Measurements from ENCODE around the gene NPAS2. TPM values are rescaled to one million over a fixed set of nuclear protein-coding genes. Genes with fewer than 3 reads are reported as not detected.

Gene NPAS2
- total RNA-seq, 2 donors from 2014 or later, result 39.2 to 49.4 TPM

DNA sequence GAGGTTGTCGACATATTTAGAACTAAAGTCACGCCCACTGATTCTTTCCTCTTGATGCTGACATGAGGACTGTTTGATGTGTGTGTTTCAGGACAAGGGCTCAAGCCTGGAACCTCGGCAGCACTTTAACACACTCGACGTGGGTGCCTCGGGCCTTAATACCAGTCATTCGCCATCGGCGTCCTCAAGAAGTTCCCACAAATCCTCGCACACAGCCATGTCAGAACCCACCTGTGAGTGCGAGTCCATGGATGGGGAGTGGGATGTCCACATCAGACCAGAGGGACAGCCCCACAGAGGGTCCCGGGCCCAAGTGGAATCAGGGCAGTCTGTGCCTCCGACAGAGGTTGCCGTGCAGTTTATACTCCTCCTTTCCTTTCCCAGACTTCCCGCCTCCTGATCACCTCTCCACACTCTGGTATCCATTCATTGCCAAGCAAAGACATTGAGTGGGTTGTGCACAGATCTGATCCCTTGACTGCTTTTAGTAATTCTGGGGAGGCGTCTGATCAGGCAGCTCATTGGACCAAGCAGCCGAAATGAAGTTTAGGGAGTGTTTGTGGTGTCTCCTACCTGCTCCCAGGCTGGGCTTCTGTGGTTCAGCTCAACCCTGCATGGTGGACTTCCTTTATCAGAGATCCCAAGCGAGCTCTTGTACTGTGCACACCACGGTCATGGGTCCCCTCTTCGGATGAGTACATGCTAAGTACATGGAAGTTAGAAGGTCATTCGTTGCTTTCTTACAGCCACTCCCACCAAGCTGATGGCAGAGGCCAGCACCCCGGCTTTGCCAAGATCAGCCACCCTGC lies 155.0 kb downstream of the NPAS2 start:
- no peak for TF ChIP-seq CTCF (IDR thresholded peaks at IDR 0.05)
- H3K27ac ChIP-seq, result no peak overlapping the region
- H3K36me3 ChIP-seq, result peaks cover 64% of the 10 kb centered on the region
- no peak for DNase-seq (ENCODE audit: low spot score)
- H3K27me3 ChIP-seq, result no peaks in the 10 kb centered on the region
- no peaks in the 10 kb centered on the region for H3K4me1 ChIP-seq
- no peaks in the 10 kb centered on the region for H3K9me3 ChIP-seq
- no peak overlapping the region for H3K4me3 ChIP-seq

GRCh38 chr2:100975521-100975785 lies 155.5 kb downstream of the NPAS2 start:
- DNase-seq (ENCODE audit: low spot score), result no peak
- H3K36me3 ChIP-seq, result peaks cover 61% of the 10 kb centered on the region
- no peaks in the 10 kb centered on the region for H3K9me3 ChIP-seq
- H3K4me1 ChIP-seq, result no peaks in the 10 kb centered on the region
- no peak overlapping the region for H3K4me3 ChIP-seq
- no peak for TF ChIP-seq CTCF (IDR thresholded peaks at IDR 0.05)
- H3K27me3 ChIP-seq, result no peaks in the 10 kb centered on the region
- H3K27ac ChIP-seq, result no peak overlapping the region

DNA sequence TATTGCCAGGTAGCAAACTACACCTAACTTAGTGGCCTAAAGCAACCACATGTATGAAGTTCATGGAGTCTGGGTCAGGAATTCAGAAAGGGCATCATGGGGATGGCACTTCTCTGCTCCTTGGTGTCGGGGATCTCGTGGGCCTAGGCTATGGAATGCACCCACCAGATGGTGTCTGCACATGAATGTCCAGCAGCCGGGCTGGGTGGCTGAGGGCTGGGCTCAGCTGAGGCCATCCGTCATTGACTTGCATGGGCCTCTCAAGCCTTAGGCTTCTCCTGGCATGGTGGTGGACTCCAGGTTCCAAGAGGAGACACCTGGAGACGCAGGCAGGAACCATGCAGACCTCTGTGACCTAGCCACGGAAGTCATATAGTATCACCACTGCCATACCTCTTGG lies 156.1 kb downstream of the NPAS2 start:
- no peak overlapping the region for H3K27ac ChIP-seq
- no peak for DNase-seq (ENCODE audit: low spot score)
- peaks cover 65% of the 10 kb centered on the region for H3K36me3 ChIP-seq
- H3K4me3 ChIP-seq, result no peak overlapping the region
- H3K27me3 ChIP-seq, result no peaks in the 10 kb centered on the region
- H3K4me1 ChIP-seq, result no peaks in the 10 kb centered on the region
- no peaks in the 10 kb centered on the region for H3K9me3 ChIP-seq
- no peak for TF ChIP-seq CTCF (IDR thresholded peaks at IDR 0.05)

- DNase-seq (ENCODE audit: low spot score), result no peak
- H3K36me3 ChIP-seq, result peaks cover 59% of the 10 kb centered on the region
Measured at GRCh38 chr2:100976645-100977391, 156.9 kb downstream of the NPAS2 start.

DNA sequence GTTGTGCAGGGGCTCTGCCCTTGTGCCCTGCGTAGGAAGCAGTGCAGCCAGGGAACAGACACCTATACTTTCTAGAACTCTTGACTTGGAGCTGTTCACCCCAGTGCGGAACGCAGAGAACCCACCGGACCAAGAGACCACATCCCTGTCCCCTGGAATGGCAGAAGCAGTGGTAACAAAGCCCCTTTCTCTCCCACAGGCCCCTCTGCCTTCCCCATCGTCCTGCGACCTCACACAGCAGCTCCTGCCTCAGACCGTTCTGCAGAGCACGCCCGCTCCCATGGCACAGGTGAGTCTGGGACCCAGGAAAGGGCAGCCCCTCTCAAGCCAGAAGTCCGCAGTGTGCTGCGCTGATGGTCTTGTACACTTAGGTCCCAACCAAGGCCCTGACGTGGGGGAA lies 157.6 kb downstream of the NPAS2 start:
- Histone ChIP-seq H3K27ac (no peak overlapping the region), H3K36me3 (peaks cover 59% of the 10 kb centered on the region), H3K4me1 (no peaks in the 10 kb centered on the region), H3K9me3 (no peaks in the 10 kb centered on the region), H3K4me3 (no peak overlapping the region), H3K27me3 (no peaks in the 10 kb centered on the region)
- no peak for DNase-seq (ENCODE audit: low spot score)
- TF ChIP-seq CTCF (IDR thresholded peaks at IDR 0.05), result no peak

More at GRCh38 chr2:100976645-100977391, 156.9 kb downstream of the NPAS2 start:
- Histone ChIP-seq H3K4me3 (no peak overlapping the region), H3K4me1 (no peaks in the 10 kb centered on the region), H3K27me3 (no peaks in the 10 kb centered on the region), H3K9me3 (no peaks in the 10 kb centered on the region), H3K27ac (no peak overlapping the region)
- TF ChIP-seq CTCF (IDR thresholded peaks at IDR 0.05), result no peak

All from right atrium auricular region (tissue), 2 donors.